GM06990 (cell line): Measurements from ENCODE around the gene ACTN3.
A peak's percentile ranks its signal among the peaks of the same experiment; 100 is the strongest.

Experiments
- DNase-seq: peaks from one replicate; pipeline ENCODE4 v3.0.0-alpha.2; 2011; ENCODE audit not compliant: insufficient read length; ENCODE audit errors: extremely low read depth
- H3K27me3 ChIP-seq: replicated peaks from 2 replicates; pipeline ENCODE4 v1.6.0; 2011; ENCODE audit warnings: low read length; ENCODE audit not compliant: control insufficient read depth, insufficient read depth
- H3K36me3 ChIP-seq: 2 replicates; pipeline ENCODE4 v1.5.1; 2011; ENCODE audit warnings: low read length; ENCODE audit not compliant: control insufficient read depth, insufficient read depth
- H3K4me3 ChIP-seq: replicated peaks from 2 replicates; pipeline ENCODE4 v1.5.1; 2011; ENCODE audit warnings: low read depth, mild to moderate bottlenecking, control low read depth, low read length
- CTCF ChIP-seq: IDR thresholded peaks from 2 replicates; pipeline ENCODE4 v1.5.1; 2011; ENCODE audit warnings: low read length, control low read depth, mild to moderate bottlenecking, inconsistent platforms; ENCODE audit not compliant: insufficient read depth, poor library complexity, severe bottlenecking

ACTN3 gene

GRCh38 chr11:66546966-66547661 is 411 bp downstream of the ACTN3 start:
- Histone ChIP-seq H3K4me3 (peak overlapping the region; percentile 88), H3K27me3 (no peaks in the 10 kb centered on the region; the same call in 1 of the 2 replicates), H3K36me3 (peaks cover 5% of the 10 kb centered on the region)
- no peak for TF ChIP-seq CTCF
- DNase-seq = no peak

DNA sequence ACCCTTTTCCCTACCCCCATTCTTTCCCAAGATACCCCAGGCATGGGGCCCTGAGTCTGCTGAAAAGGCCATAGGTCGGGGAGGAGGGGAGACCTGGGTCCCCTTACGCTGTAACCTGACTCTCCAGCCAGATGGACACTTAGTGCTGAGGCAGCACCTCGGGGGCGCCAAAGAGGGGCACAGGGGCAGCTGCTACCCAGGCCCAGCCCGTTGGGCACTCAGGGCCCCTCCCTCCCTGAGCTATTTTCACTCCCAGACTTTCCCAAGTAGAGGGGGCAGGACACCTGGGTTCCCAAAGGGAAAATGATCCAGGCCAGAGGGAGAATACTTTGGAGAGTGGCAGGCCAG is 933 bp downstream of the ACTN3 start:
- TF ChIP-seq CTCF = no peak
- Histone ChIP-seq H3K4me3 (no peak overlapping the region), H3K27me3 (no peaks in the 10 kb centered on the region; the same call in 1 of the 2 replicates), H3K36me3 (peaks cover under 1% of the 10 kb centered on the region)
- DNase-seq = no peak

- H3K36me3 ChIP-seq = no peaks in the 10 kb centered on the region
- no peak for TF ChIP-seq CTCF
- H3K27me3 ChIP-seq = no peaks in the 10 kb centered on the region; the same call in 1 of the 2 replicates
- DNase-seq = no peak
- H3K4me3 ChIP-seq = no peak overlapping the region
Measured at GRCh38 chr11:66548041-66548440, 1.3 kb downstream of the ACTN3 start.

GRCh38 chr11:66548774-66549630 is 2.3 kb downstream of the ACTN3 start:
- H3K27me3 ChIP-seq = no peaks in the 10 kb centered on the region; the same call in 1 of the 2 replicates
- H3K4me3 ChIP-seq = no peak overlapping the region
- DNase-seq = no peak
- no peak for TF ChIP-seq CTCF
- H3K36me3 ChIP-seq = no peaks in the 10 kb centered on the region

DNA sequence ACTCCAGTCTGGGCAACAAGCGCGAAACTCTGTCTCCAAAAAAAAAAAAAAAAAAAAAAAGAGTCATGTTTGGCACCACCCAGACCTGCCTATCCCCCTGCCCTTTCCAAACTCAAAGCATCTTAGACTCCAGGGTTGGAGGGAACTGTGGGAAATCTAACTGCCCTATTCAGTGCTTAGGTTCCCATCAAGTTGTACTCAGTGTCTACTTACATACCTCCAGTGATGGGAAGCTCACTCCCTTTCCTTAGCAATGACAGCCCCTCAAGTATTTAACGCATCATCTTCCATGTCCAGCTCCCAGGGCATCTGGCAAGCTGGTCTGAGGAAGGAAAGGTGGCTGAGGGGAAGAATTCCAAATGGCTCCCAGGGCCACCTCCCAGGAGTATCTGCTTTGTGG is 3.0 kb downstream of the ACTN3 start:
- no peak for TF ChIP-seq CTCF
- DNase-seq = no peak

More for the DNA sequence above, 3.0 kb downstream of the ACTN3 start:
- H3K36me3 ChIP-seq = no peaks in the 10 kb centered on the region
- no peak overlapping the region for H3K4me3 ChIP-seq
- no peaks in the 10 kb centered on the region; the same call in 1 of the 2 replicates for H3K27me3 ChIP-seq
